Esophagus (tissue), 2 donors: ENCODE data around the gene SCGB3A2. TPM values are rescaled to one million over a fixed set of nuclear protein-coding genes. Genes with fewer than 3 reads are reported as not detected.

Experiments
- H3K27ac ChIP-seq, 2 donors: one replicate each; pipeline ENCODE4 v1.5.1; 2013; ENCODE audit warnings: low read depth in 2 of 2, mild to moderate bottlenecking in 2 of 2, inconsistent platforms in 1 of 2, low read length in 1 of 2, moderate library complexity in 1 of 2
- H3K27me3 ChIP-seq, 2 donors: one replicate each; pipeline ENCODE4 v1.6.1; 2013; ENCODE audit warnings: low read length in 2 of 2, control low read depth in 1 of 2, mild to moderate bottlenecking in 1 of 2; ENCODE audit not compliant: insufficient read depth in 2 of 2, control insufficient read depth in 1 of 2
- H3K36me3 ChIP-seq, 2 donors: one replicate each; pipeline ENCODE4 v1.6.1; 2013; ENCODE audit warnings: low read length in 1 of 2; ENCODE audit not compliant: control insufficient read depth in 2 of 2, insufficient read depth in 2 of 2
- H3K4me1 ChIP-seq, 2 donors: one replicate each; pipeline ENCODE4 v1.6.1; 2013; ENCODE audit warnings: low read length in 1 of 2; ENCODE audit not compliant: control insufficient read depth in 2 of 2, insufficient read depth in 2 of 2
- H3K4me3 ChIP-seq, 2 donors: one replicate each; pipeline ENCODE4 v1.5.1; 2013; ENCODE audit warnings: low read length in 2 of 2, mild to moderate bottlenecking in 2 of 2, low read depth in 1 of 2, moderate library complexity in 1 of 2
- H3K9me3 ChIP-seq, 2 donors: one replicate each; pipeline ENCODE4 v1.6.1; 2013; ENCODE audit warnings: mild to moderate bottlenecking in 2 of 2, low read depth in 1 of 2, low read length in 1 of 2, moderate library complexity in 1 of 2; ENCODE audit not compliant: control insufficient read depth in 2 of 2, insufficient read depth in 1 of 2
- WGBS, 2 donors: extraction: QIAGEN DNeasy Blood & Tissue Kit; methylation state at CpG; one replicate each; pipeline ENCODE4 v1.1.7; 2013; 5-methylcytosine and 5-hydroxymethylcytosine counted together
- polyA plus RNA-seq, 2 donors: library from polyadenylated mRNA; stranded (reverse); fragments of 200-250 nt; gene quantifications; one replicate each; pipeline ENCODE4 v1.2.3, GENCODE V29; 2013
- donor health status: healthy with polysubstance abuse.
- donor health status: Bipolar disorder and iron deficiency.

The SCGB3A2 gene
- polyA plus RNA-seq, 2 donors, result 0.13 TPM; not detected in 1

- no peak overlapping the region for H3K27ac ChIP-seq
- H3K36me3 ChIP-seq, result no peaks in the 10 kb centered on the region
- H3K4me1 ChIP-seq, result peaks cover 0 to 4% of the 10 kb centered on the region in 2 donors
- H3K4me3 ChIP-seq, result no peak overlapping the region
- no peaks in the 10 kb centered on the region for H3K9me3 ChIP-seq
- WGBS, 2 donors, result 65 to 69% methylated on average over 1 of the region's 1 CpG
- no peaks in the 10 kb centered on the region for H3K27me3 ChIP-seq
Measured at GRCh38 chr5:147895864-147896263, 17.4 kb downstream of the SCGB3A2 start.

GRCh38 chr5:147898875-147899401, 20.4 kb downstream of the SCGB3A2 start:
- Histone ChIP-seq H3K9me3 (no peaks in the 10 kb centered on the region), H3K4me3 (no peak overlapping the region), H3K4me1 (no peaks in the 10 kb centered on the region), H3K27me3 (no peaks in the 10 kb centered on the region), H3K27ac (no peak overlapping the region), H3K36me3 (no peaks in the 10 kb centered on the region)
- WGBS, 2 donors, result 75 to 76% methylated on average over 3 of the region's 3 CpGs

- no peak overlapping the region for H3K4me3 ChIP-seq
- H3K27me3 ChIP-seq, result no peaks in the 10 kb centered on the region
- no peaks in the 10 kb centered on the region for H3K9me3 ChIP-seq
- no peaks in the 10 kb centered on the region for H3K4me1 ChIP-seq
- H3K36me3 ChIP-seq, result no peaks in the 10 kb centered on the region
- WGBS, 2 donors, result 66 to 68% methylated on average over 12 of the region's 12 CpGs
- H3K27ac ChIP-seq, result no peak overlapping the region
Measured at GRCh38 chr5:147901599-147902039, 23.1 kb downstream of the SCGB3A2 start.

GRCh38 chr5:147902609-147903115, 24.2 kb downstream of the SCGB3A2 start:
- no peak overlapping the region for H3K4me3 ChIP-seq
- H3K27me3 ChIP-seq, result no peaks in the 10 kb centered on the region
- no peaks in the 10 kb centered on the region for H3K4me1 ChIP-seq
- H3K36me3 ChIP-seq, result no peaks in the 10 kb centered on the region
- H3K9me3 ChIP-seq, result no peaks in the 10 kb centered on the region
- no peak overlapping the region for H3K27ac ChIP-seq

GRCh38 chr5:147904110-147904509, 25.6 kb downstream of the SCGB3A2 start:
- no peaks in the 10 kb centered on the region for H3K4me1 ChIP-seq
- no peak overlapping the region for H3K27ac ChIP-seq
- no peaks in the 10 kb centered on the region for H3K9me3 ChIP-seq
- no peak overlapping the region for H3K4me3 ChIP-seq
- H3K36me3 ChIP-seq, result no peaks in the 10 kb centered on the region
- 75 to 85% methylated on average over 4 of the region's 4 CpGs for WGBS, 2 donors
- no peaks in the 10 kb centered on the region for H3K27me3 ChIP-seq

GRCh38 chr5:147906326-147907095, 28.0 kb downstream of the SCGB3A2 start, which contains the start of gene C5orf46:
C5orf46 (minus strand) TSS chr5:147906538; CDS start chr5:147906501, 37 bp downstream.
- Histone ChIP-seq H3K27ac (no peak within 1 kb of the TSS), H3K4me1 (no peaks in the 10 kb centered on the region), H3K36me3 (no peaks in the 10 kb centered on the region), H3K27me3 (no peaks in the 10 kb centered on the region), H3K4me3 (no peak within 1 kb of the TSS), H3K9me3 (no peaks in the 10 kb centered on the region)
- WGBS, 2 donors, result 68 to 69% methylated on average over 8 of the region's 8 CpGs

- Histone ChIP-seq H3K36me3 (no peaks in the 10 kb centered on the region), H3K27me3 (no peaks in the 10 kb centered on the region), H3K4me1 (no peaks in the 10 kb centered on the region), H3K9me3 (no peaks in the 10 kb centered on the region), H3K27ac (no peak overlapping the region), H3K4me3 (no peak overlapping the region)
- WGBS, 2 donors, result 41 to 50% methylated on average over 6 of the region's 6 CpGs
Measured at GRCh38 chr5:147911427-147911826, 32.9 kb downstream of the SCGB3A2 start.

- Histone ChIP-seq H3K36me3 (no peaks in the 10 kb centered on the region), H3K4me1 (no peaks in the 10 kb centered on the region), H3K9me3 (no peaks in the 10 kb centered on the region), H3K4me3 (no peak overlapping the region), H3K27me3 (no peaks in the 10 kb centered on the region), H3K27ac (no peak overlapping the region)
- 64 to 68% methylated on average over 1 of the region's 1 CpG for WGBS, 2 donors
Measured at GRCh38 chr5:147912011-147912410, 33.5 kb downstream of the SCGB3A2 start.

- Histone ChIP-seq H3K36me3 (no peaks in the 10 kb centered on the region), H3K27me3 (no peaks in the 10 kb centered on the region), H3K27ac (no peak overlapping the region), H3K9me3 (no peaks in the 10 kb centered on the region), H3K4me3 (no peak overlapping the region), H3K4me1 (no peaks in the 10 kb centered on the region)
- 62 to 68% methylated on average over 3 of the region's 3 CpGs for WGBS, 2 donors
Measured at GRCh38 chr5:147913786-147914185, 35.3 kb downstream of the SCGB3A2 start.
